ENCODE data around the gene TRPM2.

Gene TRPM2

DNA sequence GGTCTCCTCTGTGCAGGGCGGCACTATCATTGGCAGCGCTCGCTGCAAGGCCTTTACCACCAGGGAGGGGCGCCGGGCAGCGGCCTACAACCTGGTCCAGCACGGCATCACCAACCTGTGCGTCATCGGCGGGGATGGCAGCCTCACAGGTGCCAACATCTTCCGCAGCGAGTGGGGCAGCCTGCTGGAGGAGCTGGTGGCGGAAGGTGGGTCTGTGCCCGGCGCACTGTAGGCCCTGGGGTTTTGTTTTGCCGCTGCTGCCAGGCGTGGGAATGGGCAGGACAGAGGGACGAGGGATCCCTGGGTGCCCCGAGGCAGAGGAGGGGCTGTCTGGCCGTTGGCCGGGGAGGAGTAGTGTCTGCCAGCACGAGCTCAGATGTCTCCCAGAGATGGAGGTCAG lies 41.3 kb upstream of the TRPM2 start:
- no peak overlapping the region for H3K4me3 ChIP-seq (ENCODE audit: low read depth, low read length)
- no peak for DNase-seq (ENCODE audit: low read depth)
- TF ChIP-seq, protein P1, sequence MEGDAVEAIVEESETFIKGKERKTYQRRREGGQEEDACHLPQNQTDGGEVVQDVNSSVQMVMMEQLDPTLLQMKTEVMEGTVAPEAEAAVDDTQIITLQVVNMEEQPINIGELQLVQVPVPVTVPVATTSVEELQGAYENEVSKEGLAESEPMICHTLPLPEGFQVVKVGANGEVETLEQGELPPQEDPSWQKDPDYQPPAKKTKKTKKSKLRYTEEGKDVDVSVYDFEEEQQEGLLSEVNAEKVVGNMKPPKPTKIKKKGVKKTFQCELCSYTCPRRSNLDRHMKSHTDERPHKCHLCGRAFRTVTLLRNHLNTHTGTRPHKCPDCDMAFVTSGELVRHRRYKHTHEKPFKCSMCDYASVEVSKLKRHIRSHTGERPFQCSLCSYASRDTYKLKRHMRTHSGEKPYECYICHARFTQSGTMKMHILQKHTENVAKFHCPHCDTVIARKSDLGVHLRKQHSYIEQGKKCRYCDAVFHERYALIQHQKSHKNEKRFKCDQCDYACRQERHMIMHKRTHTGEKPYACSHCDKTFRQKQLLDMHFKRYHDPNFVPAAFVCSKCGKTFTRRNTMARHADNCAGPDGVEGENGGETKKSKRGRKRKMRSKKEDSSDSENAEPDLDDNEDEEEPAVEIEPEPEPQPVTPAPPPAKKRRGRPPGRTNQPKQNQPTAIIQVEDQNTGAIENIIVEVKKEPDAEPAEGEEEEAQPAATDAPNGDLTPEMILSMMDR (conservative IDR thresholded peaks at IDR 0.05; ENCODE audit: low read depth, low read length) = no peak

DNA sequence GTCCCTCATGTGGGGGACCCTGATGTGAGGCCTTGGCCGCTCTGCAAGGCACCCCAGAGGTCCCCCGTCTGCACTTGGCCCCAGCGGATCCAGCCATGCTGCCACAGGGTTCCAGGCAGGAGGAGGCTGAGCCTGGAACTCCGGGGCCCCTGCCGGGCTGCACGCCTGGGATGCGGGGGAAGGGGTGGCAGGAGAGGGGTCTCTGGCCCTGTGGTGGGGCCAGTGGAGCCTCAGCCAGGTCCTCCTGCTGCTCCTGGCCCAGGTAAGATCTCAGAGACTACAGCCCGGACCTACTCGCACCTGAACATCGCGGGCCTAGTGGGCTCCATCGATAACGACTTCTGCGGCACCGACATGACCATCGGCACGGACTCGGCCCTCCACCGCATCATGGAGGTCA lies 40.7 kb upstream of the TRPM2 start:
- H3K4me3 ChIP-seq (ENCODE audit: low read depth, low read length) = no peak overlapping the region
- no peak for DNase-seq (ENCODE audit: low read depth)
- TF ChIP-seq, protein P1 (conservative IDR thresholded peaks at IDR 0.05; ENCODE audit: low read depth, low read length) = no peak

DNA sequence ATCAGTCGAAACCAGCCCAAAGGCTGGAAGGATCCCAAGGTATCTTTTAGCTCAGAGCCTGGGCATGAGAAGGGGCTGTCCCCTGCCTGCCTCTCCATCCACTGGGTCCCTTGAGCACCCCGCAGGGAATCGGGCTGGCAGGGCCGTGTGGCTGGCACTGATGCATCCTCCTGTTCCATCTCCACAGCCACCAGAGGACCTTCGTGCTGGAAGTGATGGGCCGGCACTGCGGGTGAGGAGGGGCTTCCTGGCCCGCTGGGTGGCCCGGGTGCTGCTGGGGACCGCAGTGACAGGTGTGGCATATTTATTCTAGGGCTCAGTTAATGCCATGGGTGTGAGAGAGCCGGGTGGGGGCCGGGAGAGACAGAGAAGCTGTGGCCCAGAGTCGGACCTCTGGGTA lies 40.0 kb upstream of the TRPM2 start:
- no peak for DNase-seq (ENCODE audit: low read depth)
- TF ChIP-seq, protein P1 (conservative IDR thresholded peaks at IDR 0.05; ENCODE audit: low read depth, low read length) = no peak
- H3K4me3 ChIP-seq (ENCODE audit: low read depth, low read length) = no peak overlapping the region

DNA sequence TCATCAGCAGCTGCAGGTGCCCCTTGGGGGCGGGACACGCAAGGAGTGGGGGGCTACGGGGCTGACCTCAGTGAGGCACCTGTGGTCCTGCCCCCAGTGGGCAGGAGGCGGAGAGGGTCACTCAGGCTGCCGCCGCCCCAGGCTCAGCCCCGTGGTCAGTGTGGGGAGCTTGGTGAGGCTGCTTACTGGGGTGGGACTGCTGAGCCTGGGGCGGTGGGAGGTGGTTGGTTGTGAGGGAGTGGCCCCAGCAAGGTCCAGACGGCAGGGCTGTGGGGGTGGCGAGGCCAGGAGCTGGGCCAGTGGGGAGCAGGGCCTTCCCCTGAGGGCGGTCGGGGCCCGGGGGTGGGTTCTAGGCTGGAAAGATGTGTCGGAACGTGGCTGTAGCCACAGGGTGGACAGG lies 39.3 kb upstream of the TRPM2 start:
- no peak for DNase-seq (ENCODE audit: low read depth)
- TF ChIP-seq, protein P1 (conservative IDR thresholded peaks at IDR 0.05; ENCODE audit: low read depth, low read length) = no peak
- H3K4me3 ChIP-seq (ENCODE audit: low read depth, low read length) = no peak overlapping the region

DNA sequence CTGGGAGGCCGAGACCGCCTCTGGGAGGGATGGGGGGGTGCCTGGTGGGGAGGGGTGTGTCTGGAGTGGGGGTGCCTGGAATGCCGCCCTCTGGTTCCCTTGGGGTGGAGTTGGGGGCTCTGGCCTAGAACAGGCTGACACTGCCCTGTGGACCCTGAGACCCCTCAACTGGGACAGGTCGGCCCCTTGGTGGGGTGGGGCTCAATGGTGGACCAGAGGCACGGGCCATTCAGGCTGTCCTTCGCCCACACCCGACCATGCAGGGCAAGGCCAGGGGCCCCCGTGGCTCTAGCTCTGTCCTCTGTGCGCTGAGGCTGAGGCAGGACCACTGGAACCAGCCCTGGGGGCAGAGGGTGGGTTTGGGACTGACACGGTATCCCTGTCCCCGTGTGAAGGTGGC lies 38.9 kb upstream of the TRPM2 start:
- H3K4me3 ChIP-seq (ENCODE audit: low read depth, low read length) = no peak overlapping the region
- no peak for DNase-seq (ENCODE audit: low read depth)
- TF ChIP-seq, protein P1 (conservative IDR thresholded peaks at IDR 0.05; ENCODE audit: low read depth, low read length) = no peak

DNA sequence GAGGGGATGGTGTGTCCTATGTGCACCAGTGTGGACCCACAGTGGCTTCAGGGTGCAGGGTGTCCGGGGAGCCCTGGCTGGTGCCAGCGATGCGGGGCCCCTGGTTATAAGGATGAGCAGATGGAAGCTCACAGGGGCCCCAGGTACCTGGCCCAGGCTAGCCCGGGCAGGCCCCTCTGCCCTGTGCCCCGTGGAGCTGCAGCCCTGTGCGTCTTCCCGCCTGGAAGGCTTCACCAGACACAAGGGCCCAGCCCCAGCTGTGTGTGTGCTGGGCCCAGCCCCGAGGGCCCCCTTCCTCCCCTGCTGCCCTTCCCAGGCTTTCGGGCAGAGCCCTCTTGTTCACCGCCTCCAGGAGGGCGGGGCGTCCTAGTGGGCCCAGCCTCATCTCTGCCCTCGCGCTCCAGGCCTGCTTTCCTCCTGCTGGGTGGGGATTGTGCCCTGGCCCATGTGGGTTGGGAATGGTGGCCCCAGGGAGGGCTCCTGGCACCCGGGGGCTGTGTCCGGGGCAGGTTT lies 37.7 kb upstream of the TRPM2 start:
- no peak overlapping the region for H3K4me3 ChIP-seq (ENCODE audit: low read depth, low read length)
- TF ChIP-seq, protein P1 (conservative IDR thresholded peaks at IDR 0.05; ENCODE audit: low read depth, low read length) = no peak
- no peak for DNase-seq (ENCODE audit: low read depth)

DNA sequence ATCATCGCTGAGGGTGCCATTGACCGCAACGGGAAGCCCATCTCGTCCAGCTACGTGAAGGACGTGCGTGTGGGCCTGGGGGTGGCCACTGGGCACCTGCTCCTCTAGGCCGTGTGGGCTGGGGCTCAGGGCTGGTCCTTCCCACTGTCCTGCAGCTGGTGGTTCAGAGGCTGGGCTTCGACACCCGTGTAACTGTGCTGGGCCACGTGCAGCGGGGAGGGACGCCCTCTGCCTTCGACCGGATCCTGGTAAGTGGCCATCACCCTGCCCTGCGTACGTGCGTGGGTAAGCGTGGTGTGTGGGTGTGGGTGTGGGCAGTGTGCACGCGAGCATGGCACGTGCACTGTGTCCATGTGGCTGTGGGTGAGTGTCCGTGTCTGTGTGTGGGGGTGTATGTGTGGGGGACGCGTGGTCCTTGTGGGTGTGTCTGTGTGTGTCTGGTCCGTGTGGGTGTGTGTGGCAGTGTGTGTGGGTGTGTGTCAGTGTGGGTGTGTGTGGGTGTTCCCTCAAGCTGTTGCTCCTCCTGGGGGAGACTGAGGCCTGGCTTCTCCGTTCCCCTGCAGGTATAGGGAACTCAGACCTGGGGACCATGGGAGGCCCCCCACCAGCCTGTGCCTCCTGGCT lies 37.0 kb upstream of the TRPM2 start:
- no peak overlapping the region for H3K4me3 ChIP-seq (ENCODE audit: low read depth, low read length)
- DNase-seq (ENCODE audit: low read depth) = no peak

More for the DNA sequence above, 37.0 kb upstream of the TRPM2 start:
- TF ChIP-seq, protein P1 (conservative IDR thresholded peaks at IDR 0.05; ENCODE audit: low read depth, low read length) = no peak
